GM12878 (cell line): ENCODE results near the gene ORM2. TPM values are rescaled to one million over a fixed set of nuclear protein-coding genes. Genes with fewer than 3 reads are reported as not detected.
A peak's percentile ranks its signal among the peaks of the same experiment; 100 is the strongest.

ENCODE experiments used
- ATAC-seq: fragments of 200-7000 bp; cut with Tn5 transposase; 3 replicates; pipeline ENCODE4 v1.9.1; 2020; ENCODE audit warnings: mild to moderate bottlenecking, moderate library complexity
- BruUV-seq: library from RNA; stranded (reverse); fragments of 400-500 nt; replicated peaks from 2 replicates; lab custom pipeline; 2021; lab: Mats Ljungman, UMichigan
- CTCF ChIA-PET: fragments of 300-600 bp; sonication (Branson Sonifier 250); formaldehyde crosslinking; extraction: SDS; loops from one replicate; lab custom pipeline; 2021; ENCODE audit warnings: inconsistent platforms; lab: Yijun Ruan, JAX
- POLR2A ChIA-PET: fragments of 350-600 bp; formaldehyde crosslinking; extraction: SDS; loops from one replicate; lab custom pipeline; 2021; ENCODE audit warnings: inconsistent platforms; lab: Charles Lee
- RAD21 ChIA-PET: fragments of 300-600 bp; sonication (Branson Sonifier 250); formaldehyde crosslinking; loops from one replicate; lab custom pipeline; 2023; ENCODE audit warnings: antibody characterized with exemption; ENCODE audit not compliant: unreplicated experiment; lab: Charles Lee
- SMC1A ChIA-PET: fragments of 300-600 bp; sonication (Branson Sonifier 250); formaldehyde crosslinking; loops from one replicate; lab custom pipeline; 2023; ENCODE audit not compliant: unreplicated experiment, uncharacterized antibody; lab: Charles Lee
- DNase-seq: peaks from one replicate; pipeline ENCODE4 v3.0.0-alpha.2; 2011; ENCODE audit warnings: low read depth, low spot score
- FAIRE-seq: peaks from 3 replicates; lab custom pipeline; 2011; peaks lifted over from hg19 to GRCh38; lab: Jason Lieb, UNC
- H2AFZ ChIP-seq: 2 replicates; pipeline ENCODE4 v1.6.0; 2011; ENCODE audit warnings: low read depth, low read length, control low read depth; ENCODE audit not compliant: control insufficient read depth
- H3K27ac ChIP-seq: 2 replicates; pipeline ENCODE4 v1.5.1; 2011; ENCODE audit warnings: control low read depth; ENCODE audit not compliant: control insufficient read depth, insufficient read depth
- H3K27me3 ChIP-seq, 2 experiments: replicated peaks in 1 of 2; 2 replicates each; pipeline versions ENCODE4 v1.6.0 to v1.6.1; 2011; ENCODE audit warnings: low read length in 1 of 2; ENCODE audit not compliant: control insufficient read depth in 2 of 2, insufficient read depth in 2 of 2
- H3K36me3 ChIP-seq, 2 experiments: 2 replicates each; pipeline ENCODE4 v1.5.1; 2011; ENCODE audit warnings: low read length in 1 of 2; ENCODE audit not compliant: control insufficient read depth in 2 of 2, insufficient read depth in 2 of 2
- H3K4me1 ChIP-seq: 2 replicates; pipeline ENCODE4 v1.6.1; 2011; ENCODE audit warnings: mild to moderate bottlenecking, low read length, moderate library complexity, mixed read lengths; ENCODE audit not compliant: control insufficient read depth, insufficient read depth
- H3K4me2 ChIP-seq: 2 replicates; pipeline ENCODE4 v1.6.0; 2011; ENCODE audit warnings: control low read depth; ENCODE audit not compliant: control insufficient read depth, insufficient read depth
- H3K4me3 ChIP-seq: fragments of 200-600 bp; sonication (generic); 2 replicates; pipeline ENCODE4 v1.5.1; 2016
- H3K79me2 ChIP-seq: 2 replicates; pipeline ENCODE4 v1.6.0; 2011; ENCODE audit warnings: low read length; ENCODE audit not compliant: control insufficient read depth, insufficient read depth
- H3K9ac ChIP-seq: 2 replicates; pipeline ENCODE4 v1.8.0; 2011; ENCODE audit warnings: low read length, control low read depth, mixed read lengths; ENCODE audit not compliant: control insufficient read depth, insufficient read depth
- H3K9me3 ChIP-seq: replicated peaks from 3 replicates; pipeline ENCODE4 v1.5.1; 2011; ENCODE audit warnings: mild to moderate bottlenecking, low read length; ENCODE audit not compliant: control insufficient read depth, insufficient read depth
- H4K20me1 ChIP-seq: 2 replicates; pipeline ENCODE4 v1.6.0; 2011; ENCODE audit not compliant: control insufficient read depth, insufficient read depth
- ATF2 ChIP-seq: IDR thresholded peaks from 2 replicates; pipeline ENCODE4 v1.6.1; 2012; ENCODE audit warnings: low read length, inconsistent platforms
- BCL3 ChIP-seq: IDR thresholded peaks from 2 replicates; pipeline ENCODE4 v1.6.1; 2011; ENCODE audit warnings: borderline replicate concordance, low read depth, mild to moderate bottlenecking, moderate library complexity, low read length; ENCODE audit not compliant: insufficient read depth, poor library complexity, severe bottlenecking
- HDAC2 ChIP-seq: fragments of 200-600 bp; sonication (generic); IDR thresholded peaks from 2 replicates; pipeline ENCODE4 v1.6.1; 2017
- LARP7 ChIP-seq: fragments of 450-650 bp; IDR thresholded peaks from 2 replicates; pipeline ENCODE4 v1.6.1; 2017; ENCODE audit warnings: mild to moderate bottlenecking
- MEF2A ChIP-seq: IDR thresholded peaks from 2 replicates; pipeline ENCODE4 v1.6.1; 2011; ENCODE audit warnings: low read depth, mild to moderate bottlenecking, low read length, moderate library complexity; ENCODE audit not compliant: insufficient read depth
- MYC ChIP-seq: IDR thresholded peaks from 2 replicates; pipeline ENCODE4 v1.6.1; 2011; ENCODE audit warnings: mild to moderate bottlenecking, low read length, moderate library complexity, inconsistent platforms; ENCODE audit not compliant: insufficient read depth, insufficient replicate concordance, insufficient read length, severe bottlenecking
- PAX5 ChIP-seq: IDR thresholded peaks from 2 replicates; pipeline ENCODE4 v1.6.1; 2011; ENCODE audit warnings: low read depth, low read length, borderline replicate concordance
- POLR2A ChIP-seq: IDR thresholded peaks from 2 replicates; pipeline ENCODE4 v1.6.1; 2011; ENCODE audit warnings: low read depth, mild to moderate bottlenecking, low read length
- POLR2AphosphoS5 ChIP-seq: IDR thresholded peaks from 2 replicates; pipeline ENCODE4 v1.6.1; 2011; ENCODE audit warnings: mild to moderate bottlenecking, low read length, inconsistent platforms
- RAD21 ChIP-seq: IDR thresholded peaks from 2 replicates; pipeline ENCODE4 v1.6.1; 2011; ENCODE audit warnings: mild to moderate bottlenecking, low read depth, low read length, moderate library complexity; ENCODE audit not compliant: insufficient read depth
- RELA ChIP-seq: fragments of 450-650 bp; IDR thresholded peaks from 2 replicates; pipeline ENCODE4 v1.8.0; 2014; ENCODE audit warnings: borderline replicate concordance; ENCODE audit not compliant: partially characterized antibody
- SIX5 ChIP-seq: IDR thresholded peaks from 2 replicates; pipeline ENCODE4 v1.6.1; 2011; ENCODE audit warnings: mild to moderate bottlenecking, low read depth, low read length, moderate library complexity; ENCODE audit not compliant: severe bottlenecking
- TBL1XR1 ChIP-seq: IDR thresholded peaks from 2 replicates; pipeline ENCODE4 v1.6.1; 2012; ENCODE audit warnings: low read depth, low read length, improper control_type of control experiment
- USF2 ChIP-seq: IDR thresholded peaks from 2 replicates; pipeline ENCODE4 v1.6.1; 2011; ENCODE audit warnings: low read depth, low read length, improper control_type of control experiment, borderline replicate concordance
- YBX1 ChIP-seq: fragments of 450-650 bp; IDR thresholded peaks from 2 replicates; pipeline ENCODE4 v1.6.1; 2016; ENCODE audit warnings: antibody characterized with exemption
- ZNF622 ChIP-seq: fragments of 450-650 bp; IDR thresholded peaks from 2 replicates; pipeline ENCODE4 v1.6.1; 2017; ENCODE audit warnings: mild to moderate bottlenecking, inconsistent platforms
- WGBS: methylation state at CpG from one replicate; pipeline ENCODE4 v1.1.6; 2016; ENCODE audit warnings: low lambda C conversion rate; ENCODE audit not compliant: insufficient replicate concordance, insufficient coverage; ENCODE audit errors: missing lambda C conversion rate; 5-methylcytosine and 5-hydroxymethylcytosine counted together
- in situ Hi-C: fragments of 300-500 bp; cut with MboI; formaldehyde crosslinking; loops from 9 replicates; pipeline ENCODE4 v1.14.3; 2018; ENCODE audit warnings: mixed read lengths
- intact Hi-C: fragments of 100-400 bp; cut with micrococcal nuclease; formaldehyde crosslinking; loops from one replicate; pipeline ENCODE4 v1.14.2; 2022; ENCODE audit not compliant: unreplicated experiment
- polyA plus RNA-seq, 11 experiments: library from polyadenylated mRNA; depleted of rRNA in 4 of 11; unstranded in 6 of 11; stranded (reverse) in 5 of 11; fragments of >200 nt; fragmentation: Nextera tagmentation in 4 of 11; fragmentation: Illumina TruSeq in 1 of 11; extraction: Ambion mirVana in 4 of 11; extraction: Trizol in 1 of 11; gene quantifications; 1 replicate in 1 of 11; 2 replicates in 10 of 11; pipeline versions ENCODE4 v1.2.1 to v1.2.3, GENCODE V29; 2011 to 2016; ENCODE audit warnings: inconsistent platforms in 2 of 11, missing spikeins in 2 of 11, low read depth in 1 of 11
- total RNA-seq, 4 experiments: library from RNA; depleted of rRNA in 3 of 4; stranded (reverse); fragments of >200 nt in 3 of 4; fragmentation: Illumina TruSeq in 1 of 4; extraction: Trizol in 1 of 4; gene quantifications; 2 replicates each; pipeline versions ENCODE4 v1.2.1 to v1.2.3, GENCODE V29; 2013 to 2021

The ORM2 gene
- total and polyA plus RNA-seq, 10 of the 15 experiments (the other 5 are each of a cell fraction or from before 2014, with no cell fraction given) = 0.64 TPM; not detected in 9

GRCh38 chr9:114336157-114336556 is 6.5 kb downstream of the ORM2 start:
- H3K4me3 ChIP-seq = no peak overlapping the region
- ATAC-seq = no peak
- TF ChIP-seq USF2 (no peak), YBX1 (no peak), SIX5 (no peak), MEF2A (no peak), TBL1XR1 (no peak), BCL3 (no peak), HDAC2 (no peak), POLR2A (0 out of 2 replicates have a peak, but pooled peaks have one; percentile 34), LARP7 (no peak), ATF2 (no peak), RELA (no peak), MYC (no peak), ZNF622 (no peak), POLR2AphosphoS5 (0 out of 2 replicates have a peak, but pooled peaks have one; percentile 36), PAX5 (no peak), RAD21 (no peak)
- no peak for DNase-seq
- 0 out of 2 replicates have a peak, but pooled peaks cover 4% of the 10 kb centered on the region for H4K20me1 ChIP-seq
- CTCF ChIA-PET = no interaction called here
- no peak for FAIRE-seq
- peaks cover 3% of the 10 kb centered on the region; the same call in 2 of the 3 replicates for H3K9me3 ChIP-seq
- peaks cover 29 to 41% of the 10 kb centered on the region in 2 experiments for H3K36me3 ChIP-seq
- H3K4me1 ChIP-seq = peaks cover 6% of the 10 kb centered on the region; the same call in 1 of the 2 replicates
- H3K4me2 ChIP-seq = no peak overlapping the region
- RAD21 ChIA-PET = interaction anchor here (0.9 to 1.3 kb wide), 2 partner anchors 51 to 70 kb away, joined by 4 read pairs; partner anchors contain the start of gene AKNA
- no peak overlapping the region for H2AFZ ChIP-seq
- in situ Hi-C loops = no loop called here
- H3K27ac ChIP-seq = no peak overlapping the region
- SMC1A ChIA-PET = interaction anchor here (1.2 to 1.3 kb wide), 2 partner anchors 10 to 70 kb away, joined by 3 read pairs; no protein-coding TSS in a partner anchor
- H3K79me2 ChIP-seq = no peaks in the 10 kb centered on the region
- WGBS = 88% methylated on average over 10 of the region's 10 CpGs
- POLR2A ChIA-PET = no interaction called here
- intact Hi-C loops = no loop called here
- no peaks in the 10 kb centered on the region for H3K27me3 ChIP-seq
- no TSS peak for BruUV-seq
- no peak overlapping the region for H3K9ac ChIP-seq
